Karpas-422 (cell line): ENCODE measurements around the gene CNGB1. TPM values are rescaled to one million over a fixed set of nuclear protein-coding genes. Genes with fewer than 3 reads are reported as not detected.
"Not testable (repeated sequence)": the region's sequence is repeated elsewhere in the genome, so short reads cannot be mapped to it uniquely, and the experiment has no call there.

Source experiments
- DNase-seq: peaks from one replicate; pipeline ENCODE4 v3.0.0-alpha.2; 2015
- H2AFZ ChIP-seq: fragments of 200-600 bp; sonication (generic); 2 replicates; pipeline ENCODE4 v1.6.1; 2014; ENCODE audit warnings: antibody characterized with exemption, low read length, mixed read lengths
- H3K27ac ChIP-seq: fragments of 200-600 bp; sonication (generic); 2 replicates; pipeline ENCODE4 v1.5.1; 2014; ENCODE audit warnings: mild to moderate bottlenecking, low read length, moderate library complexity
- H3K27me3 ChIP-seq: fragments of 200-600 bp; sonication (generic); 2 replicates; pipeline ENCODE4 v1.6.1; 2014; ENCODE audit warnings: low read length, mixed read lengths
- H3K36me3 ChIP-seq: fragments of 200-600 bp; sonication (generic); 2 replicates; pipeline ENCODE4 v1.6.1; 2014; ENCODE audit warnings: low read length, mixed read lengths; ENCODE audit not compliant: insufficient read depth
- H3K4me1 ChIP-seq: fragments of 200-600 bp; sonication (generic); 2 replicates; pipeline ENCODE4 v1.6.1; 2014; ENCODE audit warnings: mild to moderate bottlenecking, low read length, mixed read lengths
- H3K4me2 ChIP-seq: fragments of 200-600 bp; sonication (generic); 2 replicates; pipeline ENCODE4 v1.6.1; 2014; ENCODE audit warnings: low read length, low read depth, mild to moderate bottlenecking; ENCODE audit not compliant: poor library complexity, severe bottlenecking
- H3K4me3 ChIP-seq: fragments of 200-600 bp; sonication (generic); 2 replicates; pipeline ENCODE4 v1.5.1; 2014; ENCODE audit warnings: mild to moderate bottlenecking, antibody characterized with exemption, low read length, mixed read lengths
- H3K79me2 ChIP-seq: fragments of 200-600 bp; sonication (generic); 2 replicates; pipeline ENCODE4 v1.6.1; 2014; ENCODE audit warnings: mild to moderate bottlenecking, low read length, mixed read lengths
- H3K9ac ChIP-seq: fragments of 200-600 bp; sonication (generic); 2 replicates; pipeline ENCODE4 v1.6.0; 2014; ENCODE audit warnings: low read length
- H3K9me2 ChIP-seq: fragments of 200-600 bp; sonication (generic), shearing (Covaris generic); replicated peaks from 2 replicates; pipeline ENCODE4 v1.6.0; 2014; ENCODE audit warnings: mild to moderate bottlenecking, low read length, moderate library complexity; ENCODE audit not compliant: insufficient read depth
- H3K9me3 ChIP-seq: fragments of 300-700, 200-600 bp; sonication (generic); 2 replicates; pipeline ENCODE4 v1.6.1; 2014; ENCODE audit warnings: low read length, mixed read lengths
- H4K20me1 ChIP-seq: fragments of 200-600 bp; sonication (generic); 2 replicates; pipeline ENCODE4 v1.6.1; 2014; ENCODE audit warnings: mild to moderate bottlenecking, antibody characterized with exemption, low read length, low read depth; ENCODE audit not compliant: insufficient read depth
- total RNA-seq: library from RNA; depleted of rRNA; stranded (reverse); fragments of >200 nt; shearing (Covaris generic); gene quantifications from 2 replicates; pipeline ENCODE4 v1.2.3, GENCODE V29; 2014; ENCODE audit warnings: low replicate concordance

The CNGB1 gene
- total RNA-seq, 1 experiment from 2014 or later = not detected

DNA sequence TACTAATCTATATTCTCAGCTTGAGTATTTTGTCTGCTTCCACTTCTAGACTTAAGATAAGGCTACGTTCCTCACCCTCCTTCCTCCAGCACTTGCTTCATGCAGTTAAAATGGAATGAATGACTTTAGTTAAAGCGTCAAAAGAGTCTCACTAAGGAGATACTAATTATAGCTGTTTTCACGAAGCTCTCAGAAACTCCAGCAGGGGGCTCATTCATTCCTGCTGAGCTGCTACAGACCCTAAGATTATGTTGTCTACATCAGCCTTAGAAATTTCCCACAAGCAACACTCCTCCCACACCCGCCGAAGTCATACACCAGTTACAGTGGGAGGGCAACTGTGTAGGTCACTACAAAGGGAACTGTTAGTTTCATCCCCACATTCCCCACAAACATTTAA is 111.6 kb downstream of the CNGB1 start:
- Histone ChIP-seq H3K27ac (no peak overlapping the region), H3K4me1 (no peaks in the 10 kb centered on the region), H3K9me2 (no peaks in the 10 kb centered on the region), H3K4me2 (no peak overlapping the region), H3K79me2 (no peaks in the 10 kb centered on the region), H3K27me3 (no peaks in the 10 kb centered on the region), H3K36me3 (no peaks in the 10 kb centered on the region), H3K9ac (no peak overlapping the region), H2AFZ (no peak overlapping the region), H3K4me3 (no peak overlapping the region), H4K20me1 (no peaks in the 10 kb centered on the region), H3K9me3 (no peaks in the 10 kb centered on the region)
- no peak for DNase-seq

DNA sequence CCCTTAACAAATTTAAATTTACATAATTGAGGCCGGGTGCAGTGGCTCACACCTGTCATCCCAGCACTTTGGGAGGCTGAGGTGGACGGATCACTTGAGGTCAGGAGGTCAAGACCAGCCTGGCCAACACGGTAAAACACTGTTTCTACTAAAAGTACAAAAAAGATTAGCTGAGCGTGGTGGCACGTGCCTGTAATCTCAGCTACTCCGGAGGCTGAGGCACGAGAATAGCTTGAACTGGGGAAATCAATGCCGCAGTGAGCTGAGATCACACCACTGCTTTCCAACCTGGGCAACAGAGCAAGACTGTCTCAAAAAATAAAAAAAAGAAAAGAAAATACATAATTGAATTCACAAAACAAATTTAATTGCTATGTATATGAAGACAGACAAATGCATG is 112.3 kb downstream of the CNGB1 start:
- no peaks in the 10 kb centered on the region for H3K79me2 ChIP-seq
- no peak overlapping the region for H2AFZ ChIP-seq
- H3K9me2 ChIP-seq = no peaks in the 10 kb centered on the region
- no peaks in the 10 kb centered on the region for H3K36me3 ChIP-seq
- H3K4me3 ChIP-seq = no peak overlapping the region
- no peaks in the 10 kb centered on the region for H3K4me1 ChIP-seq
- no peaks in the 10 kb centered on the region for H3K9me3 ChIP-seq
- H3K4me2 ChIP-seq = no peak overlapping the region
- H4K20me1 ChIP-seq = no peaks in the 10 kb centered on the region
- no peak overlapping the region for H3K27ac ChIP-seq
- H3K27me3 ChIP-seq = no peaks in the 10 kb centered on the region
- H3K9ac ChIP-seq = no peak overlapping the region
- no peak for DNase-seq

DNA sequence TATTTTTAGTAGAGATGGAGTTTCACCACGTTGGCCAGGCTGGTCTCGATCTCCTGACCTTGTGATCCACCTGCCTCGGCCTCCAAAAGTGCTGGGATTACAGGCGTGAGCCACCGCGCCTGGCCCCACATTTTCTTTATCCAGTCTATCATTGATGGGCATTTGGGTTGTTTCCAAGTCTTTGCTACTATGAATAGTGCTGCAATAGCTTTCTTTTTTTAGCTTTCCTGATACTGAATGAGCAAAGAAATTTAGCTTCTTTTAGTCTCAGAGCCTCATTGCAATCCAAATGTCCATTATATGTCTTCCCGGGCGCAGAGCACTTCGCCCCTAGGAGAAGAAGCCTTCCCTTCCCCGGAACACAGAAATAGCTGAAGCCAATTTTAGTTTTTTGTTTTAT is 112.9 kb downstream of the CNGB1 start:
- DNase-seq, H2AFZ ChIP-seq, H3K27ac ChIP-seq, H3K4me3 ChIP-seq, H3K4me1 ChIP-seq, H3K9me3 ChIP-seq, H3K27me3 ChIP-seq, H3K4me2 ChIP-seq, H3K9me2 ChIP-seq, H3K9ac ChIP-seq, H4K20me1 ChIP-seq, H3K79me2 ChIP-seq, H3K36me3 ChIP-seq: not testable (repeated sequence)

DNA sequence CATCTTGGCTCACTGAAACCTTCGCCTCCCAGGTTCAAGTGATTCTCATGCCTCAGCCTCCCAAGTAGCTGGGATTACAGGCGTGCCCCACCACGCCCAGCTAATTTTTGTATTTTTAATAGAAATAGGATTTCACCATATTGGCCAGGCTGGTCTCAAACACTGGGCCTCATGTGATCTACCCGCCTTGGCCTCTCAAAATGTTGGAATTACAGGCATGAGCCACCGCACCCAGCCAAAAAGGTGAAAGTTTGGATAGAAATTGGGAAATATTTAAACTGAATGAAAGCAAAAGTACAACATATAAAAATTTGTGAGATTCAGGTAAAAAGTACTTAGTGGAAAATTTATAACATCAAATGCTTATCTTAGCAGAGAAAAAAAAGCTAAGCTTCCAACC is 115.7 kb downstream of the CNGB1 start:
- Histone ChIP-seq H3K27me3 (no peaks in the 10 kb centered on the region), H3K9me2 (no peaks in the 10 kb centered on the region), H3K27ac (no peak overlapping the region), H3K79me2 (no peaks in the 10 kb centered on the region), H3K36me3 (no peaks in the 10 kb centered on the region), H3K4me2 (no peak overlapping the region), H3K9me3 (no peaks in the 10 kb centered on the region), H3K9ac (no peak overlapping the region), H3K4me1 (no peaks in the 10 kb centered on the region), H3K4me3 (no peak overlapping the region), H4K20me1 (no peaks in the 10 kb centered on the region), H2AFZ (no peak overlapping the region)
- DNase-seq = no peak

DNA sequence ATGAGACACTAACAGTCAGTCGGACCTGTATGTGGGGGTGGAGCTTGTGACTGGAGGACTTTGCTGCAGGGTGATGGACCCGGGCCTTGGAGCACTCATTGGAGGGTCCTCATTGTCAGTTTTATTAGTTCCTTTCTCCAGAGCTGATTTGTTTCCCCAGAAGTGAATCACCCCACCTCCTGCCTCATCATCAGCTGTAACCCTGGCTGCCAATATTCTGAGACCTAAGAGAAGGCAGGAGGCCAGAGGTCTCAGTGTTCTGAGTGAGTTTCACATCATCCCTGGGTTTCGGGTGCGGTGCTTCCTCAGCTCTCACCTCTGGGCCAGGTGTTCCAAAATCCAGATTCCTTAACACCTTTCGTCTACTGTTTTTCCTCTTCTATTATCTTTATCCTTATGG is 118.7 kb downstream of the CNGB1 start:
- H3K27ac ChIP-seq = no peak overlapping the region
- no peaks in the 10 kb centered on the region for H3K4me1 ChIP-seq
- no peaks in the 10 kb centered on the region for H3K9me2 ChIP-seq
- H3K4me2 ChIP-seq = no peak overlapping the region
- no peak overlapping the region for H3K9ac ChIP-seq
- H3K9me3 ChIP-seq = no peaks in the 10 kb centered on the region
- no peaks in the 10 kb centered on the region for H3K27me3 ChIP-seq
- no peak for DNase-seq
- H4K20me1 ChIP-seq = no peaks in the 10 kb centered on the region
- no peak overlapping the region for H2AFZ ChIP-seq
- H3K79me2 ChIP-seq = no peaks in the 10 kb centered on the region
- H3K36me3 ChIP-seq = no peaks in the 10 kb centered on the region
- H3K4me3 ChIP-seq = no peak overlapping the region

DNA sequence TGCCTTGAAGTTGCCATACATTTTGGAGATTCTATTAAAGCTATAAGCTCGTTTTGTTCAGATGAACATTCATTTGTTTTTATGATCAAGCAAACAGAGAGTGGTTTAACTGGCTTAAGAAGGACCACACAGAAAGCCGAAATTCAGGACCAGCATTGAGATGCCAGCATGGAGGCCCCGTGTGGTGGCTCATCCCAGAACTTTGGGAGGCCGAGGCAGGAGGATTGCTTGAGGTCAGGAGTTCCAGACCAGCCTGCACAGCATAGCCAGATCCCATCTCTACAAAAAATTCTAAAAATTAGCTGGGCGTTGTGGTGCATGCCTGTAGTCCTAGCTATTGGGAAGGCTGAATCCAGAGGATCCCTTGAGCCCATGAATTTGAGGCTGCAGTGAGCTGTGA is 122.7 kb downstream of the CNGB1 start:
- Histone ChIP-seq H3K27me3 (no peaks in the 10 kb centered on the region), H3K4me1 (no peaks in the 10 kb centered on the region), H3K9ac (no peak overlapping the region), H3K4me2 (no peak overlapping the region), H3K27ac (no peak overlapping the region), H2AFZ (no peak overlapping the region), H3K79me2 (no peaks in the 10 kb centered on the region), H3K36me3 (no peaks in the 10 kb centered on the region), H4K20me1 (no peaks in the 10 kb centered on the region), H3K9me3 (no peaks in the 10 kb centered on the region), H3K9me2 (no peaks in the 10 kb centered on the region), H3K4me3 (no peak overlapping the region)
- no peak for DNase-seq

DNA sequence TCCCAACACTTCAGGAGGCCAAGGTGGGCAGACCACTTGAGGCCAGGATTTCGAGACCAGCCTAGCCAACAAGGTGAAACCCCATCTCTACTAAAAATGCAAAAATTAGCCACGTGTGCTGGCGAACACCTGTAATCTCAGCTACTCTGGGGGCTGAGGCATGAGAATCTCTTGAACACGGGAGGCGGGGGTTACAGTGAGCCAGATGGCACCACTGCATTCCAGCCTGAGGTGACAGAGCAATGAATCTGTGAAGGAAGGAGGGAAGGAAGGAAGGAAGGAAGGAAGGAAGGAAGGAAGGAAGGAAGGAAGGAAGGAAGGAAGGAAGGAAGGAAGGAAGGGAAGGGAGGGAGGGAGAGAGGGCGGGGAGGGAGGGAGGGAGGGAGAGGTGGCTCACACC is 124.0 kb downstream of the CNGB1 start:
- not testable (repeated sequence) for H3K9me2 ChIP-seq, H3K79me2 ChIP-seq, H4K20me1 ChIP-seq, H3K4me3 ChIP-seq, DNase-seq, H3K36me3 ChIP-seq, H3K4me1 ChIP-seq, H3K9me3 ChIP-seq, H3K9ac ChIP-seq, H3K4me2 ChIP-seq, H2AFZ ChIP-seq, H3K27me3 ChIP-seq, H3K27ac ChIP-seq

DNA sequence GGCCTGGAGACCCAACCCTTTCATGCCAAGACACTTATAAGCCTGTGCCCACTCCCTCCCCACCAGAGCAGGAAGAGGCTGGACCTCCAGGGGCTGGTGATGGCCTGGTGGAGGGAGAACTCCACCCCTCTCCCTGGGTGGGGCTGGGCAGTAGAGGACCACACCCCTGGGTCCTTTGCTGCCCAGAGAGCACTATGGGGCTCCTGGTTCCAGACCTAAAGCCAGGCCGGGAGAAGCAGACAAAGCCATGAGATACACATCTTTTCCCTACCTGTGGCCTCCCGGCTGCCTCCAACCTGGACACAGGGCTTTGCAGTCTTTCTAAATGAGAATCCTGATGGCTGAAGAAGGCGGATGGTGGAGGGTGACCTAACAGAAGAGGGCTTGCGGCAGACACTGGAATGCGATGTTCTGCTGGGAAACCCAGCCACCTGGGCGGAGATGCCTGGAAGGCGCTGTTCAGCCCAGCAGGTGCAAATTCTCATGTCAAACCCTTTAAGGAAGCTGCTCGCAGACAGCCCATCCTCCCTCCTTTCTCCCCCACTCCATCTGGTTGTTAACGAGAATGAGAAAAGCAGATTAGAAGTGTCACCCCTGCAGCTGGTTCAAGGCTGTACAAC is 124.7 kb downstream of the CNGB1 start:
- Histone ChIP-seq H3K9ac (no peak overlapping the region), H2AFZ (no peak overlapping the region), H3K36me3 (no peaks in the 10 kb centered on the region), H3K4me2 (no peak overlapping the region), H3K79me2 (no peaks in the 10 kb centered on the region), H3K4me3 (no peak overlapping the region), H3K27ac (no peak overlapping the region), H3K9me3 (no peaks in the 10 kb centered on the region), H4K20me1 (no peaks in the 10 kb centered on the region), H3K27me3 (no peaks in the 10 kb centered on the region), H3K9me2 (no peaks in the 10 kb centered on the region), H3K4me1 (no peaks in the 10 kb centered on the region)
- DNase-seq = no peak

DNA sequence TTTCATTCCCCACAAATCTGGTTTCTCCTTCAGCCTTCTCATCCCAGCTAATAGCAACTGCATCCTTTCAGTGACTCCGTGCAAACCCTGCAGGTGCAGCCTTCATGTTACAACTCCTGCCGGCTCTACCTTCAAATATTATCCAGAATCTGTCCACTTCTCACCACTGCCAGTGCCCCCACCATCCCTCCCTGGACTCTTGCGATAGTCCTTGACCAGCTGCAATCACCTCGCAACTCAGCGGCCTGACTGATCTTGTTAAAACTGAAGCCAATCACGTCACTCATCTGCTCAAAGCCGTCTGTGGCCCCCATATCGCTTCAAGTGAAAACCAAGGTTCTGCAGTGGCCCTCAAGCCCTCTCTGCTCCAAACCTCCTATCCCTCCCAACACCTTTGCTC is 125.8 kb downstream of the CNGB1 start:
- no peak overlapping the region for H3K9ac ChIP-seq
- H3K4me1 ChIP-seq = no peaks in the 10 kb centered on the region
- no peaks in the 10 kb centered on the region for H3K27me3 ChIP-seq
- no peaks in the 10 kb centered on the region for H3K36me3 ChIP-seq
- no peak for DNase-seq
- H3K4me2 ChIP-seq = no peak overlapping the region
- H3K9me2 ChIP-seq = no peaks in the 10 kb centered on the region
- no peaks in the 10 kb centered on the region for H4K20me1 ChIP-seq
- no peaks in the 10 kb centered on the region for H3K9me3 ChIP-seq
- H3K79me2 ChIP-seq = no peaks in the 10 kb centered on the region
- H2AFZ ChIP-seq = no peak overlapping the region
- no peak overlapping the region for H3K4me3 ChIP-seq
- no peak overlapping the region for H3K27ac ChIP-seq
